G401.6 (cell line): Measurements from ENCODE around the gene CBLC.
"Not testable (repeated sequence)": the region's sequence is repeated elsewhere in the genome, so short reads cannot be mapped to it uniquely, and the experiment has no call there.

Experiments used
- FAIRE-seq: peaks from 2 replicates; lab custom pipeline; 2012; peaks lifted over from hg19 to GRCh38; lab: Jason Lieb, UNC

Gene CBLC

GRCh38 chr19:44765949-44766335 lies 11.7 kb upstream of the CBLC start:
- no peak for FAIRE-seq

GRCh38 chr19:44767295-44768180 lies 10.2 kb upstream of the CBLC start:
- no peak for FAIRE-seq

DNA sequence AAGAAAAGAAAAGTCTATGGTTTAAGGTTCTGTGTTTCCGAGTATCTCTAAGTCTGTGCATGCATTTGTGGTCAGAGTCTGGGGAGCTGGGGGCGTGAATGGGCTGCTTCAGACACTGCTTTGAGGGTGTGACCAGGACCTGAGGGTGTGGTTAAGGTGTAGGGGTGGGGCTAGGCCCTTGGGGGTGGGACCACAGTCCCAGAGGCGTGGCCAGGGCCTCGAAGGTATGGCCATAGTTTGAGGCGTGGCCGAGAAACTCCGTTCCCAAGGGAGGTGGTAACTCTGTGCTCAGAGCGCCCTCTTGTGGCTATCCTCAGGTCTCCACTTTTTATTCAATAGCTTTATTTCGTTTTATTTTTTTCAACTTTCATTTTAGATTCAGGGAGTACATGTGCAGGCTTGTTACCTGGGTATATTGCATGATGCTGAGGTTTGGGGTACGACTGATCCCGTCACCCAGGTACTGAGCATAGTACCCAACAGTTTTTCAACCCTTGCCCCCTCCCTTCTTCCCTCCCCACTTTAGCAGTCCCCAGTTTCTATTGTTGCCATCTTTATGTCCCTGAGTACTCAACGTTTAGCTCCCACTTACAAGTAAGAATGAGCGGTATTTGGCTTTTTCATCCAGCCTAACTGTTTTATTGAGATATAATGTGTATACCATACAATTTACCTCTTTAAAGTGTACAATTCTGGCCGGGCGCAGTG lies 7.0 kb upstream of the CBLC start:
- peak; percentile 99 for FAIRE-seq

- not testable (repeated sequence) for FAIRE-seq
Measured at GRCh38 chr19:44772144-44772543, 5.5 kb upstream of the CBLC start.

GRCh38 chr19:44772959-44773358 lies 4.7 kb upstream of the CBLC start:
- no peak for FAIRE-seq

GRCh38 chr19:44775676-44776240 lies 1.9 kb upstream of the CBLC start:
- FAIRE-seq = no peak

GRCh38 chr19:44776402-44777096 lies 1.1 kb upstream of the CBLC start:
- FAIRE-seq = no peak

DNA sequence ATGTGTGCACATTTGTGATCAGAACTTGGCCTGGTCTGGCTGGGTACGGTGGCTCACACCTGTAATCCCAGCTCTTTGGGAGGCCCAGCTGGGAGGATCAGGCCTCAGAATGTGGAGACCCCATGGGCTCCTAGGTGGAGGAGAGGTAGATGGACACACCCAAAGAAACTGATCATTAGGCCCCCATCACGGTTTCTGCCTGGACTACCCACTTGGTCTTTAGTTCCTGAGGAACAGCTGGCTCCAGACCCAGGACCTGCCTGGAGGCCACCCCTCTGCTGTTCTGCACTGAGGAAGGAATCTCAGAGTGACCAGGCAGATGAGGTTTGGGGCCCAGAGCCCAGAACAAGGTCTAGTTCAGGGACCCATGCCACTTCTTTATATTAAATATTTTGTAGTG lies 1.5 kb downstream of the CBLC start:
- FAIRE-seq = no peak

DNA sequence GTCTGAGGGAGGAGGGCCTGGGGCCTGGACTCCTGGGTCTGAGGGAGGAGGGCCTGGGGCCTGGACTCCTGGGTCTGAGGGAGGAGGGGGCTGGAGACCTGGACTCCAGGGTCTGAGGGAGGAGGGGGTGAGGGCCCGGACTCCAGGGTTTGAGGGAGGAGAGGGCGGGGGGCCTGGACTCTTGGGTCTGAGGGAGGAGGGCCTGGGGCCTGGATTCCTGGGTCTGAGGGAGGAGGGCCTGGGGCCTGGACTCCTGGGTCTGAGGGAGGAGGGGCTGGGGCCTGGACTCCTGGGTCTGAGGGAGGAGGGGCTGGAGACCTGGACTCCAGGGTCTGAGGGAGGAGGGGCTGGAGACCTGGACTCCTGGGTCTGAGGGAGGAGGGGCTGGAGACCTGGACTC lies 4.0 kb downstream of the CBLC start:
- not testable (repeated sequence) for FAIRE-seq

DNA sequence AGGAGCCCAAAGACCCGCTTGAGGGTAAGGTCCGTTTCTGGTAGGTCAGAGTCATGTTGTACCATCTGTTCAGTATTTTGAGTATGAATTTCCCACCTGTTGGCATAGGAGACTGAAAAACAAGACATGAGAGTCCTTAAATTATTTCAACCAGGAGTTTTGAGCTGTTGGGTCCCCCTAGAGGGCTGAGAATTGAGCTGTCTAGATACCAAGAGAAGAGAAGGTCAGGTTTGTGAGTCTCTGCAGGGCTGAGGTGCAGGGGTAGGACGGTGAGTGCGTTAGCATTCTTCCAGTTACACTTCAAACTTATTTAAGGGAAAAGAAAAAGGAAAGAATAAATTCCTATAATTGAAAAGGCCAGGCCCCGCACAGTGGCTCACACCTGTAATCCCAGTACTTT lies 5.0 kb downstream of the CBLC start:
- peak; percentile 80 for FAIRE-seq

- no peak for FAIRE-seq
Measured at GRCh38 chr19:44783545-44783944, 5.9 kb downstream of the CBLC start.

DNA sequence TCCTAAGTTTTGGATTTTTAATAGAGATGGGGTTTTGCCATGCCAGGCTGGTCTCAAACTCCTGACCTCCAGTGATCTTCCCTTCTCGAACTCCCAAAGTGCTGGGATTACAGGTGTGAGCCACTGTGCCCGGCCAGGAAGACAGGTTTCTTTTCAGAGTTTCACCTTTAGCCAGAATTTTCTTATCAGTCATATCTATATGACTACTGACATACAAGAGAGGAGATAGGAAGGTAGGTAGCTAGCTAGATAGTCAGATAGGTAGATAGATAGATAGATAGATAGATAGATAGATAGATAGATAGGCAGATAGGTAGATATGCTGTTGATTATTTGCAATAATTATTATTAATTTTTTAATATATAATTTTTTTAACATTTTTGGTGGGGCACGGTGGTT lies 7.6 kb downstream of the CBLC start:
- FAIRE-seq = no peak

DNA sequence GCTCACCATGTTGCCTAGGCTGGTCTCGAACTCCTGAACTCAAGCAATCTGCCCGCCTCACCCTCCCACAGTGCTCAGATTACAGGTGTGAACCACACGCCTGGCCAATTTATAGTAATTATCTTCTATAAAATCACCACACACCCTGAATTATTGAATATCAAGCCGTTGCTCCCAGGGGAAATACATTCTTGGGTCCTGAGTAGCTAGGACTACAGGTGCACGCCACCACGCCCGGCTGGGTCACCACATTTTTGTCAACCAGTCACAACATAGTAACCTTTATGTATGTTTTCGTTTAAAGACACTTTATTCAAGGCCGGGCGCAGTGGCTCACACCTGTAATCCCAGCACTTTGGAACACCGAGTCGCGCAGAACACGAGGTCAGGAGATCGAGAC lies 8.3 kb downstream of the CBLC start:
- no peak for FAIRE-seq

DNA sequence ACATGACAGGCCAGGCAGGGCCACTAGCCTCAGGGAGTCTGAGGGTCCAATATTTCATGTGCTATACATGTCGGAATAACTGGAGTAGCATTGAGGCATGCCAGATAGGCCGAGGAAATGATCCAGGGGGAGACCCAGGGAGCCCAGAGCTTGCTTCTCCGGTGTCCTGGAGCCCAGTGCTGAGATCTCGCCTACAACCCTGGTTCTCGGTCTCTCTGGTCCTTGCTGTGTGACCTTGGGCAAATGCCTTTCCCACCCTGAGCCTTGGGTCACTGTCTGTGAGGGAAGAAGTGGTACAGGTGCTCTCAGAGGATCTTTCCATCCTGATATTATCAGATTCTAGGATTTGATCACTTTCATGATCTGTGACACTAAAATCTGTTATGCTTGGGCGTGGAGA lies 11.3 kb downstream of the CBLC start:
- FAIRE-seq = no peak

DNA sequence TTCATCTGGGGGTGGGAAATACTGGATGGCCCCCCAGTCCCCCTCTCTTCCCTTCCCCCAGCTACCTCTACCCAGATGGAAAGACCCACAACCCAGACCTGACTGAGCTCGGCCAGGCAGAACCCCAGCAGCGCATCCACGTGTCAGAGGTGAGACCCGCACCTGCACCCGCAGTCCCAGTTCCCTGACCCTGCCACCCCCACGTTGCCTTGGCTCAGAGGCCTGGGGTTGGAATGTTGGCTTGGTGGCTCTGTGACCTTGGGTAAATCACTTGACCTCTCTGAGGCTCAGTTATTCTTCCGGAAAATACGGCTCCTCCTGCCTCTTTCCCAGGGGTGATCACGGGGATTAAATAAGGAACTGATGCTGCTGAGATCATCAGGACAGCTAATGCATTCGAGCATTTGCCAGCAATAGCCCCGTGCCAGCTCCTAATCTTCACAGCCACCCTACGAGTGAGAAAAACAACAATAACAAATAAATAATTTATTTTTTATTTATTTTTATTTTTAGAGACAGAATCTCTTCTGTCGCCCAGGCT lies 12.3 kb downstream of the CBLC start:
- FAIRE-seq = no peak

DNA sequence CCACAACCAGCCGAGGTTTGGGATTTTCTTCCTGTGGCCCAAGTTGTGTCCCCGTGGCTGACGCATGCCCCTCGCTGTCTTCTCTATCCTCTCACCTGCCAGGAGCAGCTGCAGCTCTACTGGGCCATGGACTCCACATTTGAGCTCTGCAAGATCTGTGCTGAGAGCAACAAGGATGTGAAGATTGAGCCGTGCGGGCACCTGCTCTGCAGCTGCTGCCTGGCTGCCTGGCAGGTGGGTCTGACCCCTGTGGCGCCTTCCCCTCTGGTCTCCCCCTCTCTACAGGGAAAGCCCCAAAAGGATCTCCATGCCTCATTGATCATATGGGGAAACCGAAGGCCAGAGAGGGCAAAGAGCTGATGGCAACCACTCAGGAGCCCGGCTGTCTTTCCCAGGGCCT lies 14.6 kb downstream of the CBLC start:
- FAIRE-seq = no peak

GRCh38 chr19:44794610-44795009 lies 16.9 kb downstream of the CBLC start:
- no peak for FAIRE-seq

DNA sequence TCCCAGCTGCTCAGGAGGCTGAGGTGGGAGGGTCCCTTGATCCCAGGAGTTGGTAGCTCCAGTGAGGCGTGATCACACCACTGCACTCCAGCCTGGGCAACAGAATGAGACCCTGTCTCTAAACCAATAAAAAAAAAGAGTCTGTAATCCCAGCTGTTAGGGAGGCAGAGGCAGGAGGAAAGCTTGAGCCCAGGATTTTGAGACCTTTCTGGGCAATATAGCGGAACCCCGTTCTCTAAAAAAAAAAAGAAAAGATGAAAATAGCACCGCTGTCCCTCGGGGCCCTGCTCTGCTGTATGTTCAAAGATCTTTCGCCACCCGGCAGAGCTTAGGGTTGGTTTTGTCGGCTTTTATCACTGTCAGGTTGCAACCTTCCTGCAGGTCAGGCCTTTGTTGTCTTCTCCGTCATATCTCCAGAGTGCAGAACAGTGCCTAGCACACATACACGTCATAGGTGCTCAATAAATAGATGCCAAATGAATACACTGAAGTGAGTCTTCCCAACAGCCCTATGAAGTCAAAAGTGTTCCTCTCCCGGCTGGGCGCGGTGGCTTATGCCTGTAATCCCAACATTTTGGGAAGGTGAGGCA lies 17.8 kb downstream of the CBLC start:
- no peak for FAIRE-seq

DNA sequence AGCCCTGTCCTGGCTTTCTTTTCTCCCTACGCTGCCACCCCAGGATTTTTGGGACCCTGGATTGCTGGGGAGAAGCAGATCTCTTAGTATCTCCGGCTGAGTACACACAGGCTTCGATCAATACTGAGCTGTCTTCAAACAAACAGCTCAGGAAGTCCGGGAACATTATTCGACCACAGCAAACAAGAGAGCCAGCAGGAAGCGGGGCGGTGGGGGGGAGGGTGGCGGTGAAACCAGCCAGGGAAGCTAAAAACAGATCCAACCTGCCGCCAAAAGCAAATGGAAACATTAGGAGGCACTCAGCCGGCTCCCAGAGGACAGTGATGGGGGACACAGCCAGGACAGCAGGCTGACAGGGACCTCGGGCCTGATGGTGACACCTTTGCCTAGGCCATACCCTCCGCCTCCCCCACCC lies 19.0 kb downstream of the CBLC start:
- FAIRE-seq = no peak

- no peak for FAIRE-seq
Measured at GRCh38 chr19:44799627-44800346, 22.1 kb downstream of the CBLC start.

DNA sequence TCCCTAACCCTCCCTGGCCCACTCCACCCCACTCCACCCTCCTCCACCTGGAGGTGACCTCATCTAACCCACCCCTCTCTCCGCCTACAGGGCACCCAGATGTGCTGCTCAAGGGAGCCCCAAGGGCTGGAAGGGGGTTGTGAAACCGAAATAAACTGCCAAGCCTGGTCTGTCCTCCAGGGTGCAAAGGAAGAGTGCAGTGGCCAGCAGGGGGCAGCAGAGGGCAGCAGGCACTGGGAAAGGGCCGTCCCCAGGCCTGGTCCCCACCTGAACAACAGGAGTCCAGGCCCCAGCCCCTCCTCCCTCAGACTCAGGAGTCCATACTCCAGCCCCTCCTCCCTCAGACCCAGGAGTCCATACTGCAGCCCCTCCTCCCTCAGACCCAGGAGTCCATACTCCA lies 22.8 kb downstream of the CBLC start:
- peak; percentile 39 for FAIRE-seq
